Fibroblast of lung (primary cell): ENCODE results near the gene EXOSC5. TPM values are rescaled to one million over a fixed set of nuclear protein-coding genes. Genes with fewer than 3 reads are reported as not detected.

Experiments
- DNase-seq, 2 donors: peaks; one replicate each; pipeline versions ENCODE4 v3.0.0 to v3.0.0-alpha.2; 2010; ENCODE audit warnings: low read depth in 2 of 2
- H2AFZ ChIP-seq: 2 replicates; pipeline ENCODE4 v1.5.1; 2012; ENCODE audit warnings: low read length, control low read depth, inconsistent platforms
- H3K27ac ChIP-seq: 2 replicates; pipeline ENCODE4 v1.5.1; 2011; ENCODE audit warnings: low read length, control low read depth; ENCODE audit not compliant: insufficient read depth
- H3K27me3 ChIP-seq: 2 replicates; pipeline ENCODE4 v1.5.1; 2011; ENCODE audit warnings: mild to moderate bottlenecking, low read length; ENCODE audit not compliant: control insufficient read depth, insufficient read depth
- H3K36me3 ChIP-seq: 2 replicates; pipeline ENCODE4 v1.5.1; 2011; ENCODE audit warnings: low read length; ENCODE audit not compliant: control insufficient read depth, insufficient read depth
- H3K4me1 ChIP-seq: 2 replicates; pipeline ENCODE4 v1.5.1; 2011; ENCODE audit warnings: low read length; ENCODE audit not compliant: control insufficient read depth, insufficient read depth; ENCODE audit errors: extremely low read depth
- H3K4me2 ChIP-seq: 2 replicates; pipeline ENCODE4 v1.5.1; 2011; ENCODE audit warnings: low read length, control low read depth; ENCODE audit not compliant: insufficient read depth; ENCODE audit errors: extremely low read depth
- H3K4me3 ChIP-seq, 4 experiments: fragments of 200-600 bp in 1 of 4; sonication (generic) in 1 of 4; replicated peaks in 1 of 4; 2 replicates each; pipeline ENCODE4 v1.5.1; 2011 to 2016; ENCODE audit warnings: low read length in 4 of 4, low read depth in 3 of 4, mild to moderate bottlenecking in 3 of 4, control low read depth in 2 of 4, inconsistent platforms in 1 of 4, mixed read lengths in 1 of 4; ENCODE audit not compliant: insufficient read depth in 1 of 4; ENCODE audit errors: control extremely low read depth in 1 of 4
- H3K79me2 ChIP-seq: 2 replicates; pipeline ENCODE4 v1.5.1; 2012; ENCODE audit warnings: mild to moderate bottlenecking, low read length, inconsistent platforms; ENCODE audit not compliant: control insufficient read depth, insufficient read depth
- H3K9ac ChIP-seq: 2 replicates; pipeline ENCODE4 v1.5.1; 2011; ENCODE audit warnings: mild to moderate bottlenecking, low read length, control low read depth; ENCODE audit not compliant: insufficient read depth
- H3K9me3 ChIP-seq: 2 replicates; pipeline ENCODE4 v1.5.1; 2012; ENCODE audit warnings: low read depth, low read length; ENCODE audit not compliant: control insufficient read depth, insufficient read depth
- H4K20me1 ChIP-seq: 2 replicates; pipeline ENCODE4 v1.5.1; 2011; ENCODE audit warnings: low read length; ENCODE audit not compliant: control insufficient read depth, insufficient read depth; ENCODE audit errors: extremely low read depth
- CTCF ChIP-seq, 2 donors: IDR thresholded peaks in 1 of 2; conservative IDR thresholded peaks in 1 of 2; 1 replicate in 1 of 2; 2 replicates in 1 of 2; pipeline ENCODE4 v1.5.1; 2011 to 2012; ENCODE audit warnings: low read length in 2 of 2, control low read depth in 1 of 2, inconsistent platforms in 1 of 2, low read depth in 1 of 2, mild to moderate bottlenecking in 1 of 2
- EZH2 ChIP-seq: IDR thresholded peaks from 2 replicates; pipeline ENCODE4 v1.5.1; 2012; ENCODE audit warnings: low read length, control low read depth, mild to moderate bottlenecking; ENCODE audit errors: missing control alignments
- polyA plus RNA-seq, 2 donors: library from polyadenylated mRNA; depleted of rRNA in 1 of 2; stranded (reverse) in 1 of 2; unstranded in 1 of 2; fragments of >200 nt; gene quantifications; 2 replicates each; pipeline ENCODE4 v1.2.1, GENCODE V29; 2011 to 2012; ENCODE audit warnings: missing spikeins in 1 of 2
- total RNA-seq: library from RNA; depleted of rRNA; stranded (reverse); fragments of >200 nt; gene quantifications from 2 replicates; pipeline ENCODE4 v1.2.1, GENCODE V29; 2014

EXOSC5 gene
- total and polyA plus RNA-seq, 2 donors (not counting 1 experiment from before 2014, with no cell fraction given): 5.0 to 10.7 TPM

- Histone ChIP-seq H3K27ac (peak overlapping the region; percentile 96), H3K4me2 (peak overlapping the region; percentile 86), H3K4me3 (peak overlapping the region; percentile 74 to 100 (median 84)), H3K36me3 (no peaks in the 10 kb centered on the region), H2AFZ (no peak overlapping the region), H3K9ac (peak overlapping the region; percentile 93), H3K9me3 (no peaks in the 10 kb centered on the region), H3K4me1 (peaks cover 4% of the 10 kb centered on the region), H3K79me2 (peaks cover 7% of the 10 kb centered on the region), H3K27me3 (no peaks in the 10 kb centered on the region), H4K20me1 (no peaks in the 10 kb centered on the region)
- DNase-seq: no peak
- no peak for TF ChIP-seq EZH2
- TF ChIP-seq CTCF (conservative IDR thresholded peaks at IDR 0.05 in 1 of 2, IDR thresholded peaks at IDR 0.05 in 1 of 2; ENCODE audit: low read depth in 1 of 2, low read length in 2 of 2): no peak
These were observed 1.4 kb upstream of the EXOSC5 start for GRCh38 chr19:41398598-41398997.

DNA sequence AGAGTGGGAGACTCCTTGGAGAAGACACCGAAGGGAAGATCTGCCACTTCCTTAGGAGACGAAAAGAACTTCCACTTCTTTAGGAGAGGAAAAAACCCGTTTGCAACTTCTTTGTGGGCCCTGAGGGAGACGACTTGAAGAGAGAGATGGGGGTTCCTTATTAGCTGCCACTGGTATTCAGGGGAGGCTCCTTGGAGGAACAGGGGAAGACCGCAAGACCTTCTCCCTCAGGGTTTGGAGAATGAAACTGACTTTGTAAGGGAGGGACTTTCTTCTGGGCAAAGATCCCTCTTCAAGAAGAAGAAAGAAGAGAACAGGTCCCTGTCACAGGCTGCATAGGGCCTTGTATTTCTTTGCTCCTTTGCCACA lies 875 bp upstream of the EXOSC5 start:
- Histone ChIP-seq H3K79me2 (peaks cover 7% of the 10 kb centered on the region), H3K9ac (peak overlapping the region; percentile 93), H3K27me3 (no peaks in the 10 kb centered on the region), H3K4me3 (peak overlapping the region; percentile 74 to 100 (median 84)), H3K36me3 (no peaks in the 10 kb centered on the region), H3K27ac (peak overlapping the region; percentile 96), H2AFZ (peak overlapping the region; percentile 83), H4K20me1 (no peaks in the 10 kb centered on the region), H3K4me2 (peak overlapping the region; percentile 86), H3K4me1 (peaks cover 4% of the 10 kb centered on the region), H3K9me3 (no peaks in the 10 kb centered on the region)
- TF ChIP-seq EZH2 (no peak), CTCF (conservative IDR thresholded peaks at IDR 0.05 in 1 of 2, IDR thresholded peaks at IDR 0.05 in 1 of 2; ENCODE audit: low read depth in 1 of 2, low read length in 2 of 2) (no peak)
- DNase-seq: no peak

- no peak overlapping the region for H3K4me2 ChIP-seq
- H3K27me3 ChIP-seq: no peaks in the 10 kb centered on the region
- H3K9ac ChIP-seq: no peak overlapping the region
- H4K20me1 ChIP-seq: no peaks in the 10 kb centered on the region
- no peak overlapping the region for H2AFZ ChIP-seq
- H3K4me1 ChIP-seq: peaks cover 4% of the 10 kb centered on the region
- H3K79me2 ChIP-seq: peaks cover 7% of the 10 kb centered on the region
- no peak overlapping the region for H3K27ac ChIP-seq
- TF ChIP-seq EZH2: no peak
- TF ChIP-seq CTCF (conservative IDR thresholded peaks at IDR 0.05 in 1 of 2, IDR thresholded peaks at IDR 0.05 in 1 of 2; ENCODE audit: low read depth in 1 of 2, low read length in 2 of 2): no peak
- no peak overlapping the region for H3K4me3 ChIP-seq
- H3K9me3 ChIP-seq: no peaks in the 10 kb centered on the region
- DNase-seq: no peak
- no peaks in the 10 kb centered on the region for H3K36me3 ChIP-seq
These were observed 1.8 kb downstream of the EXOSC5 start for GRCh38 chr19:41395355-41395754.
